Germinal center (tissue), 1 donor: ENCODE results near the gene ASGR2.
"Not testable (repeated sequence)": the region's sequence is repeated elsewhere in the genome, so short reads cannot be mapped to it uniquely, and the experiment has no call there.

Experiments
- DNase-seq: peaks from one replicate; pipeline ENCODE4 v3.0.0; 2012; ENCODE audit warnings: mixed read lengths, low spot score

Gene ASGR2

GRCh38 chr17:7114241-7114874 is at the start of gene ASGR2:
Gene ASGR2 (minus strand): TSS chr17:7114822. CDS start chr17:7114240, 582 bp downstream.
- DNase-seq, result no peak

- not testable (repeated sequence) for DNase-seq
These were observed 44.9 kb upstream of the ASGR2 start for GRCh38 chr17:7159571-7159970.

- DNase-seq, result not testable (repeated sequence)
These were observed 43.8 kb upstream of the ASGR2 start for GRCh38 chr17:7158424-7158823.

- DNase-seq, result no peak
These were observed 41.8 kb upstream of the ASGR2 start for GRCh38 chr17:7156342-7156940.

GRCh38 chr17:7147772-7148171 is 33.1 kb upstream of the ASGR2 start:
- no peak for DNase-seq

GRCh38 chr17:7146115-7146514 is 31.5 kb upstream of the ASGR2 start:
- DNase-seq, result no peak

- DNase-seq, result no peak
These were observed 29.6 kb upstream of the ASGR2 start for GRCh38 chr17:7144213-7144612.

GRCh38 chr17:7141824-7142223 is 27.2 kb upstream of the ASGR2 start:
- no peak for DNase-seq

GRCh38 chr17:7139400-7139799 is 24.8 kb upstream of the ASGR2 start:
- no peak for DNase-seq

GRCh38 chr17:7138800-7139381 is 24.3 kb upstream of the ASGR2 start:
- no peak for DNase-seq

GRCh38 chr17:7137171-7137943 is 22.7 kb upstream of the ASGR2 start:
- DNase-seq, result no peak

GRCh38 chr17:7136266-7136877 is 21.8 kb upstream of the ASGR2 start:
- peak; percentile 67 for DNase-seq

GRCh38 chr17:7133916-7134315 is 19.3 kb upstream of the ASGR2 start:
- DNase-seq, result no peak

GRCh38 chr17:7133424-7133823 is 18.8 kb upstream of the ASGR2 start:
- peak; percentile 56 for DNase-seq

- peak; percentile 65 for DNase-seq
These were observed 18.0 kb upstream of the ASGR2 start for GRCh38 chr17:7132511-7133094.

- no peak for DNase-seq
These were observed 16.8 kb upstream of the ASGR2 start for GRCh38 chr17:7131423-7131791.

GRCh38 chr17:7130621-7131422 is 16.2 kb upstream of the ASGR2 start:
- no peak for DNase-seq

GRCh38 chr17:7129311-7129710 is 14.7 kb upstream of the ASGR2 start:
- no peak for DNase-seq

- no peak for DNase-seq
These were observed 13.5 kb upstream of the ASGR2 start for GRCh38 chr17:7128160-7128559.

GRCh38 chr17:7127501-7127900 is 12.9 kb upstream of the ASGR2 start:
- DNase-seq, result not testable (repeated sequence)

- DNase-seq, result not testable (repeated sequence)
These were observed 11.8 kb upstream of the ASGR2 start for GRCh38 chr17:7126386-7126785.
